Measurements from ENCODE around the gene PCBP3.

PCBP3 gene

GRCh38 chr21:45988366-45989347 is 345.1 kb downstream of the PCBP3 start:
- DNase-seq, result no peak

- no peak for DNase-seq
These were observed 346.0 kb downstream of the PCBP3 start for GRCh38 chr21:45989355-45990048.

- no peak for DNase-seq
These were observed 346.7 kb downstream of the PCBP3 start for GRCh38 chr21:45990049-45990711.

DNA sequence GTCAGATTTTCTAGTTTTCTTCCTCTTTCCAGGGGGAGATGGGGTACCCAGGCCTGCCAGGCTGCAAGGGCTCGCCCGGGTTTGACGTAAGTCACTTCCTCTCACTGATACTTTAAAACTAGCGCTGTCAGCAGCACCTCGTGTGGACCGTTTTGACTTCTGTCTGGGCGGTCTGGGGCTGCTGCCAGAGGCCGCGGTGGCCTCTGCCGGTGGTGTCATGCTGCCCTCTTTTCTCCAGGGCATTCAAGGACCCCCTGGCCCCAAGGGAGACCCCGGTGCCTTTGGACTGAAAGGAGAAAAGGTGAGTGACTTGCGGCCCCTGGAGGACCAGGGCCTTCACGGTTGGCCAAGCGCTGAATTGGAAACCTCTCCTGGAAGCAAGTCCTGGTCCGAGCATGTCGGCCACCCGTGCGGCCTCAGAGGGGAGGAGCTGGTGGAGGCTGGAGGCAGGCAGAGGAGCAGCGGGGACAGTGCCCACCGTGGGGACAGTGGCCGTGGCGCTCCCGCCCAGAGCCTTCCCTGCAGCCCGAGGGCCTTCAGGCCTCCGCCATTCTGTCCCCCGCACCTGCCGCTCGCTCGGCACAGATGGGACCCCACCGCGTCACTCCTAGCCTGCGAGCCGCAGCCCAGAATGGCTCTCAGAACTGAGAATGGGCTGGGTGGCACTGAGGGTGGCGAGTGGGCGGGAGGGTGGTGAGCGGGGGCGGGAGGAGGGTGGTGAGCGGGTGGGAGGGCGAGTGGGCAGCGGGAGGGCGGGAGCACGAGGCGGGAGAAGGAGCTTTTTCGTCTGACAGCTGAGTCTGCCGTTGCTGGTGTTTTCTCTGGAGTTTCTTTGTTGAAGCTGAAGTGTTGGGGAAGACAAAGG is 347.4 kb downstream of the PCBP3 start:
- no peak for DNase-seq

DNA sequence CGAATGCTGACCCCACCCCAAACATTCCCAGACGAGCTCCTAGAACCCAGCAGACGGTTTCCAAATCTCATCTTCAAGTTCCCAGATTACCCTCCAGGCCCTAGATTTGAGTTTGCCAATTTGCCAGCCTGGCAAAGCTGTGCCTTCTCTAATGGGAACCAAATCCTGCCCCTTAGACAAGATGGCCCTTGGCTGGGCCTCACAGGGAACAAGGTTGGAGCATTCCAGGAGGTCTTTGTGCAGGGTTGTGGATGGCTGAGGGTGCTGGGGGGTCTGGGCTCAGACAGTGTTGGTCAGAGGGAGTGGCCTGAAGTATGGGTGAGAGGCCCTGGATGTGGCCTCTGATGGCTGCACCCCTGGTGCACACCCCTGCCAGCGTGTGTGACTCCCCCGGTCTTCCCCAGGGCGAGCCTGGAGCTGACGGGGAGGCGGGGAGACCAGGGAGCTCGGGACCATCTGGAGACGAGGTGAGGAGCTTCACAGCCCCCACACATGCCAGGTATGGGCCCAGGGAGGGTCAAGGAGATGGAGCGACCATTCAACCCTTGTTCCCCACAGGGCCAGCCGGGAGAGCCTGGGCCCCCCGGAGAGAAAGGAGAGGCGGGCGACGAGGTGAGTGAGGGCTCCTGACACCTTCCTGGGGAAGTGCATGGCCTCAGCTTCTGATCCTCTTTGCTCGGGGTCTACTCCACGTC is 348.2 kb downstream of the PCBP3 start:
- no peak for DNase-seq

Measured in CD4-positive, alpha-beta T cell treated with Interleukin-4 for 4 hours (primary cell).